Suprapubic skin (tissue), 4 donors: ENCODE results near the gene TAF1.

Experiments used
- EP300 ChIP-seq: sonication (generic); formaldehyde crosslinking; IDR thresholded peaks from one replicate; pipeline ENCODE4 v1.6.1; 2017; ENCODE audit warnings: antibody characterized with exemption
- POLR2A ChIP-seq, 2 donors: fragments of 450-650 bp; IDR thresholded peaks; one replicate each; pipeline ENCODE4 v1.6.1; 2017; ENCODE audit warnings: antibody characterized with exemption in 2 of 2, mild to moderate bottlenecking in 2 of 2, moderate library complexity in 2 of 2
- POLR2AphosphoS5 ChIP-seq, 3 donors: sonication (generic); formaldehyde crosslinking; IDR thresholded peaks; one replicate each; pipeline ENCODE4 v1.6.1; 2017; ENCODE audit warnings: antibody characterized with exemption in 3 of 3
- TF ChIP-seq, protein P1 (sequence below), 2 donors: fragments of 200-600 bp in 1 of 2; fragments of 450-650 bp in 1 of 2; sonication (generic) in 1 of 2; IDR thresholded peaks; one replicate each; pipeline ENCODE4 v1.5.1; 2016 to 2019; ENCODE audit warnings: antibody characterized with exemption in 2 of 2, mild to moderate bottlenecking in 1 of 2, moderate library complexity in 1 of 2

DNA sequence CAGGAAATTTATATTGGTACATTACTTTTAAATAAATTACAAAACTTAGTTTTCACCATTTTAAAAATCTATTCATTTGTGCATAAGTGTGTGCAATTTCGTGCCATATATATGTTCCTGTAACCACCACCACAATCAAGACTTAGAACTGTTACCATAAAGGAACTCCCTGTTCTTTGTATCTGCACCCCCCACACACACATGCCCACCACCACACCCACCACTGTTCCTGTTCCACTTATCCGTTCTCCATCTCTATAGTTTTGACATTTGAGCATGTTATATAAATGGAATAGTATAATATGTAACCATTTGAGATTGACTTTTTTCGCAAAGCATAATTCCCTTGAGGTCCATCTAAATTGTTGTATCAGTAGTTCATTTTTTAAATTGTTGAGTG is 73.7 kb downstream of the TAF1 start:
- TF ChIP-seq, protein P1, sequence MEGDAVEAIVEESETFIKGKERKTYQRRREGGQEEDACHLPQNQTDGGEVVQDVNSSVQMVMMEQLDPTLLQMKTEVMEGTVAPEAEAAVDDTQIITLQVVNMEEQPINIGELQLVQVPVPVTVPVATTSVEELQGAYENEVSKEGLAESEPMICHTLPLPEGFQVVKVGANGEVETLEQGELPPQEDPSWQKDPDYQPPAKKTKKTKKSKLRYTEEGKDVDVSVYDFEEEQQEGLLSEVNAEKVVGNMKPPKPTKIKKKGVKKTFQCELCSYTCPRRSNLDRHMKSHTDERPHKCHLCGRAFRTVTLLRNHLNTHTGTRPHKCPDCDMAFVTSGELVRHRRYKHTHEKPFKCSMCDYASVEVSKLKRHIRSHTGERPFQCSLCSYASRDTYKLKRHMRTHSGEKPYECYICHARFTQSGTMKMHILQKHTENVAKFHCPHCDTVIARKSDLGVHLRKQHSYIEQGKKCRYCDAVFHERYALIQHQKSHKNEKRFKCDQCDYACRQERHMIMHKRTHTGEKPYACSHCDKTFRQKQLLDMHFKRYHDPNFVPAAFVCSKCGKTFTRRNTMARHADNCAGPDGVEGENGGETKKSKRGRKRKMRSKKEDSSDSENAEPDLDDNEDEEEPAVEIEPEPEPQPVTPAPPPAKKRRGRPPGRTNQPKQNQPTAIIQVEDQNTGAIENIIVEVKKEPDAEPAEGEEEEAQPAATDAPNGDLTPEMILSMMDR (IDR thresholded peaks at IDR 0.05): no peak
- no peak for TF ChIP-seq POLR2AphosphoS5 (IDR thresholded peaks at IDR 0.05)
- TF ChIP-seq EP300: no peak
- TF ChIP-seq POLR2A (IDR thresholded peaks at IDR 0.05): no peak
